ENCODE measurements around the gene THRB. TPM values are rescaled to one million over a fixed set of nuclear protein-coding genes. Genes with fewer than 3 reads are reported as not detected.

Gene THRB
- total RNA-seq, 2 donors from 2014 or later, result 1.2 TPM; not detected in 1

GRCh38 chr3:24343084-24343783, 151.4 kb downstream of the THRB start:
- ATAC-seq, result no peak
- Mint-ChIP-seq H3K4me1 (no peaks in the 10 kb centered on the region), H3K36me3 (ENCODE audit: low read depth) (no peaks in the 10 kb centered on the region), H3K27ac (no peak overlapping the region), H3K27me3 (peaks cover 5% of the 10 kb centered on the region), H3K4me3 (peak overlapping the region; percentile 34)
- H3K9me3 ChIP-seq (ENCODE audit: control insufficient read depth, low read length, poor library complexity, severe bottlenecking), result no peaks in the 10 kb centered on the region
- no peak for DNase-seq

GRCh38 chr3:24342275-24342674, 152.4 kb downstream of the THRB start:
- H3K27ac Mint-ChIP-seq, result no peak overlapping the region
- no peaks in the 10 kb centered on the region for H3K36me3 Mint-ChIP-seq (ENCODE audit: low read depth)
- DNase-seq (no peak), ATAC-seq (no peak)
- no peaks in the 10 kb centered on the region for H3K4me1 Mint-ChIP-seq
- no peaks in the 10 kb centered on the region for H3K9me3 ChIP-seq (ENCODE audit: control insufficient read depth, low read length, poor library complexity, severe bottlenecking)
- H3K4me3 Mint-ChIP-seq, result no peak overlapping the region
- peaks cover 5% of the 10 kb centered on the region for H3K27me3 Mint-ChIP-seq

- H3K27me3 Mint-ChIP-seq, result peaks cover 5% of the 10 kb centered on the region
- DNase-seq, result no peak
- H3K27ac Mint-ChIP-seq, result no peak overlapping the region
- no peak for ATAC-seq
- H3K4me1 Mint-ChIP-seq, result no peaks in the 10 kb centered on the region
- H3K9me3 ChIP-seq (ENCODE audit: control insufficient read depth, low read length, poor library complexity, severe bottlenecking), result no peaks in the 10 kb centered on the region
- H3K4me3 Mint-ChIP-seq, result no peak overlapping the region
- H3K36me3 Mint-ChIP-seq (ENCODE audit: low read depth), result no peaks in the 10 kb centered on the region
Observed at GRCh38 chr3:24341668-24342067, 153.0 kb downstream of the THRB start.

- H3K9me3 ChIP-seq (ENCODE audit: control insufficient read depth, low read length, poor library complexity, severe bottlenecking), result no peaks in the 10 kb centered on the region
- Mint-ChIP-seq H3K27me3 (peaks cover 5% of the 10 kb centered on the region), H3K4me3 (no peak overlapping the region), H3K36me3 (ENCODE audit: low read depth) (no peaks in the 10 kb centered on the region), H3K27ac (no peak overlapping the region), H3K4me1 (no peaks in the 10 kb centered on the region)
- ATAC-seq, result no peak
- DNase-seq, result no peak
Observed at GRCh38 chr3:24340966-24341365, 153.7 kb downstream of the THRB start.

- Mint-ChIP-seq H3K27ac (no peak overlapping the region), H3K4me3 (no peak overlapping the region), H3K27me3 (peaks cover 3% of the 10 kb centered on the region), H3K4me1 (no peaks in the 10 kb centered on the region), H3K36me3 (ENCODE audit: low read depth) (no peaks in the 10 kb centered on the region)
- DNase-seq (no peak), ATAC-seq (no peak)
- no peaks in the 10 kb centered on the region for H3K9me3 ChIP-seq (ENCODE audit: control insufficient read depth, low read length, poor library complexity, severe bottlenecking)
Observed at GRCh38 chr3:24340161-24340560, 154.5 kb downstream of the THRB start.

GRCh38 chr3:24339266-24339825, 155.3 kb downstream of the THRB start:
- Mint-ChIP-seq H3K27ac (no peak overlapping the region), H3K36me3 (ENCODE audit: low read depth) (no peaks in the 10 kb centered on the region), H3K4me3 (no peak overlapping the region), H3K4me1 (no peaks in the 10 kb centered on the region), H3K27me3 (no peaks in the 10 kb centered on the region)
- ATAC-seq (no peak), DNase-seq (no peak)
- H3K9me3 ChIP-seq (ENCODE audit: control insufficient read depth, low read length, poor library complexity, severe bottlenecking), result no peaks in the 10 kb centered on the region

- H3K27me3 Mint-ChIP-seq, result no peaks in the 10 kb centered on the region
- H3K27ac Mint-ChIP-seq, result no peak overlapping the region
- no peaks in the 10 kb centered on the region for H3K4me1 Mint-ChIP-seq
- no peak for ATAC-seq
- H3K4me3 Mint-ChIP-seq, result no peak overlapping the region
- H3K36me3 Mint-ChIP-seq (ENCODE audit: low read depth), result no peaks in the 10 kb centered on the region
- DNase-seq, result no peak
- H3K9me3 ChIP-seq (ENCODE audit: control insufficient read depth, low read length, poor library complexity, severe bottlenecking), result no peaks in the 10 kb centered on the region
Observed at GRCh38 chr3:24338409-24339130, 156.1 kb downstream of the THRB start.

GRCh38 chr3:24336101-24336500, 158.5 kb downstream of the THRB start:
- Mint-ChIP-seq H3K4me1 (no peaks in the 10 kb centered on the region), H3K27me3 (no peaks in the 10 kb centered on the region), H3K27ac (no peak overlapping the region), H3K4me3 (no peak overlapping the region), H3K36me3 (ENCODE audit: low read depth) (no peaks in the 10 kb centered on the region)
- ATAC-seq (no peak), DNase-seq (no peak)
- no peaks in the 10 kb centered on the region for H3K9me3 ChIP-seq (ENCODE audit: control insufficient read depth, low read length, poor library complexity, severe bottlenecking)

- H3K27ac Mint-ChIP-seq, result no peak overlapping the region
- H3K27me3 Mint-ChIP-seq, result no peaks in the 10 kb centered on the region
- no peaks in the 10 kb centered on the region for H3K4me1 Mint-ChIP-seq
- ATAC-seq, result no peak
- H3K36me3 Mint-ChIP-seq (ENCODE audit: low read depth), result no peaks in the 10 kb centered on the region
- DNase-seq, result no peak
- no peak overlapping the region for H3K4me3 Mint-ChIP-seq
- no peaks in the 10 kb centered on the region for H3K9me3 ChIP-seq (ENCODE audit: control insufficient read depth, low read length, poor library complexity, severe bottlenecking)
Observed at GRCh38 chr3:24332092-24332491, 162.6 kb downstream of the THRB start.

- no peaks in the 10 kb centered on the region for H3K9me3 ChIP-seq (ENCODE audit: control insufficient read depth, low read length, poor library complexity, severe bottlenecking)
- ATAC-seq (no peak), DNase-seq (no peak)
- no peak overlapping the region for H3K4me3 Mint-ChIP-seq
- no peak overlapping the region for H3K27ac Mint-ChIP-seq
- H3K27me3 Mint-ChIP-seq, result no peaks in the 10 kb centered on the region
- no peaks in the 10 kb centered on the region for H3K36me3 Mint-ChIP-seq (ENCODE audit: low read depth)
- no peaks in the 10 kb centered on the region for H3K4me1 Mint-ChIP-seq
Observed at GRCh38 chr3:24323272-24323671, 171.4 kb downstream of the THRB start.

- Mint-ChIP-seq H3K36me3 (ENCODE audit: low read depth) (no peaks in the 10 kb centered on the region), H3K4me3 (no peak overlapping the region), H3K4me1 (no peaks in the 10 kb centered on the region), H3K27me3 (no peaks in the 10 kb centered on the region), H3K27ac (no peak overlapping the region)
- H3K9me3 ChIP-seq (ENCODE audit: control insufficient read depth, low read length, poor library complexity, severe bottlenecking), result no peaks in the 10 kb centered on the region
- DNase-seq (no peak), ATAC-seq (no peak)
Observed at GRCh38 chr3:24320601-24321000, 174.0 kb downstream of the THRB start.

- ATAC-seq, result no peak
- no peak overlapping the region for H3K4me3 Mint-ChIP-seq
- H3K27ac Mint-ChIP-seq, result no peak overlapping the region
Observed at GRCh38 chr3:24318677-24319287, 175.9 kb downstream of the THRB start.

GRCh38 chr3:24316887-24317383, 177.7 kb downstream of the THRB start:
- ATAC-seq, result no peak
- H3K27ac Mint-ChIP-seq, result no peak overlapping the region
- no peaks in the 10 kb centered on the region for H3K9me3 ChIP-seq (ENCODE audit: control insufficient read depth, low read length, poor library complexity, severe bottlenecking)
- DNase-seq, result no peak
- no peaks in the 10 kb centered on the region for H3K36me3 Mint-ChIP-seq (ENCODE audit: low read depth)
- H3K4me3 Mint-ChIP-seq, result no peak overlapping the region
- no peaks in the 10 kb centered on the region for H3K4me1 Mint-ChIP-seq
- H3K27me3 Mint-ChIP-seq, result no peaks in the 10 kb centered on the region

More at GRCh38 chr3:24318677-24319287, 175.9 kb downstream of the THRB start:
- H3K36me3 Mint-ChIP-seq (ENCODE audit: low read depth), result no peaks in the 10 kb centered on the region
- H3K4me1 Mint-ChIP-seq, result no peaks in the 10 kb centered on the region
- DNase-seq, result no peak
- H3K27me3 Mint-ChIP-seq, result no peaks in the 10 kb centered on the region
- no peaks in the 10 kb centered on the region for H3K9me3 ChIP-seq (ENCODE audit: control insufficient read depth, low read length, poor library complexity, severe bottlenecking)

Data from T-helper 17 cell (primary cell).